ENCODE data around the gene BANP.
"Not testable (repeated sequence)": the region's sequence is repeated elsewhere in the genome, so short reads cannot be mapped to it uniquely, and the experiment has no call there.

The BANP gene

DNA sequence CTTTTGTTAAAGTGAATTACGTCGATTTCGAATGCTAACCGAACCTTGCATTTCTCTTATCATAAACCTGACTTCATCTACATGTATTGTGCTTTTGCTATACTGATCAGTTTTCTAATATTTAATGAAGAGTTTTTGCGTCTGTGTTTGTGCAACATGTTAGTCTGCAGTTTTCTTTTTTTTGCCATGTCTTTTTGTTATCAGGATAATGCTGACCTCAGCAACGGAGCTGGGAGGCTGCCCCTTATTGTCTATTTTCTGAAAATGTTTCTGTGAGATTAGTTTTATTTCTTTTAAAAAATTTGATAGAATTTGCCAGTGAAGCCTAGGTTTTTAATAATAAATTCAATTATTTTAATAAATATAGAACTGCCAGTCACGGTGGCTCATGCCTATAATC is 40.9 kb downstream of the BANP start:
- 100% methylated on average over 2 of the region's 7 CpGs for WGBS
- H2BK15ac ChIP-seq (ENCODE audit: low read depth, poor library complexity, severe bottlenecking); H2AFZ ChIP-seq (ENCODE audit: low read depth, low read length): not testable (repeated sequence)

DNA sequence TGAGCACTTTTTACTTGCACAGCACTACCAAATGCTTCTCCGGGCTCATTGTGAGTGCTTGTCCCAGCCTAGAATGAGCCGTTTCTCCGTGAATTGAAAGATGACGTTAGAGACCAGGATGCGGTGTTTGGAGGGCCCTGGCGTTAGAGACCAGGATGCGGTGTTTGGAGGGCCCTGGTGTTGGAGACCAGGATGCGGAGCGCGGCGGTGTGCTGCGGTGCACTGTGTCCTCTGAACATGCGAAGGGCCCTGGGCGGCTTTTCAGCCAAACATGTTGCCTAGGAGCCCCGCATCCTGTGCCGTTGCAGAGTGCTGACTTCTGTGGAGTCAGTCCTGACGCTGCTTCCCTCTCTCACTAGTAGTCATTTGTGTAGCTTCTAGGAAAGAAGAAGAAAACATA is 42.7 kb downstream of the BANP start:
- Histone ChIP-seq H2BK5ac (ENCODE audit: low read depth, low read length, poor library complexity, severe bottlenecking) (no peak overlapping the region), H4K91ac (ENCODE audit: low read length) (no peak overlapping the region), H3K4me3 (ENCODE audit: insufficient read depth in 1 of 2, low read depth in 1 of 2, low read length in 2 of 2) (no peak overlapping the region), H3K23ac (ENCODE audit: low read length in 2 of 2) (no peak overlapping the region), H3K9me3 (ENCODE audit: control insufficient read depth, low read length) (no peaks in the 10 kb centered on the region), H2AFZ (ENCODE audit: low read depth, low read length) (no peak overlapping the region), H3K27ac (ENCODE audit: low read length, poor library complexity, severe bottlenecking) (no peak overlapping the region), H3K36me3 (ENCODE audit: control insufficient read depth in 1 of 2, insufficient read depth in 2 of 2, low read depth in 1 of 2, low read length in 2 of 2) (peaks cover 8 to 31% of the 10 kb centered on the region in 2 experiments), H3K79me1 (replicated peaks; ENCODE audit: low read length, poor library complexity, severe bottlenecking) (peaks cover 33% of the 10 kb centered on the region), H2AK5ac (ENCODE audit: low read length, severe bottlenecking) (no peak overlapping the region), H3K27me3 (ENCODE audit: control insufficient read depth in 1 of 2, insufficient read depth in 1 of 2, low read length in 2 of 2) (no peaks in the 10 kb centered on the region), H3K14ac (ENCODE audit: low read length in 2 of 2) (no peak overlapping the region), H2BK120ac (ENCODE audit: low read depth, low read length) (no peak overlapping the region), H3K9ac (ENCODE audit: low read length) (no peak overlapping the region), H2BK15ac (ENCODE audit: low read depth, poor library complexity, severe bottlenecking) (no peak overlapping the region), H3K4ac (ENCODE audit: low read depth in 1 of 2, low read length in 2 of 2) (peak overlapping the region in 1 of 2 experiments; percentile 60), H4K8ac (ENCODE audit: low read length) (no peak overlapping the region), H3K4me2 (ENCODE audit: low read length, poor library complexity, severe bottlenecking) (no peak overlapping the region), H2BK12ac (ENCODE audit: low read length in 2 of 2) (no peak overlapping the region), H3K18ac (ENCODE audit: low read depth in 1 of 2, low read length in 2 of 2) (no peak overlapping the region), H3K4me1 (ENCODE audit: control insufficient read depth, insufficient read depth, low read depth, low read length) (peaks cover 2% of the 10 kb centered on the region)
- no peak for DNase-seq
- 97% methylated on average over 17 of the region's 17 CpGs for WGBS

More for the DNA sequence above, 40.9 kb downstream of the BANP start:
- not testable (repeated sequence) for H4K91ac ChIP-seq (ENCODE audit: low read length); H3K4me2 ChIP-seq (ENCODE audit: low read length, poor library complexity, severe bottlenecking); H3K9me3 ChIP-seq (ENCODE audit: control insufficient read depth, low read length); H3K4me3 ChIP-seq (ENCODE audit: insufficient read depth in 1 of 2, low read depth in 1 of 2, low read length in 2 of 2); DNase-seq; H3K27me3 ChIP-seq (ENCODE audit: control insufficient read depth in 1 of 2, insufficient read depth in 1 of 2, low read length in 2 of 2); H3K27ac ChIP-seq (ENCODE audit: low read length, poor library complexity, severe bottlenecking); H3K4ac ChIP-seq (ENCODE audit: low read depth in 1 of 2, low read length in 2 of 2); H2BK120ac ChIP-seq (ENCODE audit: low read depth, low read length); H3K9ac ChIP-seq (ENCODE audit: low read length); H3K23ac ChIP-seq (ENCODE audit: low read length in 2 of 2); H2BK12ac ChIP-seq (ENCODE audit: low read length in 2 of 2); H3K4me1 ChIP-seq (ENCODE audit: control insufficient read depth, insufficient read depth, low read depth, low read length); H2AK5ac ChIP-seq (ENCODE audit: low read length, severe bottlenecking); H4K8ac ChIP-seq (ENCODE audit: low read length); H3K18ac ChIP-seq (ENCODE audit: low read depth in 1 of 2, low read length in 2 of 2); H2BK5ac ChIP-seq (ENCODE audit: low read depth, low read length, poor library complexity, severe bottlenecking); H3K14ac ChIP-seq (ENCODE audit: low read length in 2 of 2)
- Histone ChIP-seq H3K79me1 (replicated peaks; ENCODE audit: low read length, poor library complexity, severe bottlenecking) (peaks cover 31% of the 10 kb centered on the region), H3K36me3 (ENCODE audit: control insufficient read depth in 1 of 2, insufficient read depth in 2 of 2, low read depth in 1 of 2, low read length in 2 of 2) (peaks cover 8 to 23% of the 10 kb centered on the region in 2 experiments)

DNA sequence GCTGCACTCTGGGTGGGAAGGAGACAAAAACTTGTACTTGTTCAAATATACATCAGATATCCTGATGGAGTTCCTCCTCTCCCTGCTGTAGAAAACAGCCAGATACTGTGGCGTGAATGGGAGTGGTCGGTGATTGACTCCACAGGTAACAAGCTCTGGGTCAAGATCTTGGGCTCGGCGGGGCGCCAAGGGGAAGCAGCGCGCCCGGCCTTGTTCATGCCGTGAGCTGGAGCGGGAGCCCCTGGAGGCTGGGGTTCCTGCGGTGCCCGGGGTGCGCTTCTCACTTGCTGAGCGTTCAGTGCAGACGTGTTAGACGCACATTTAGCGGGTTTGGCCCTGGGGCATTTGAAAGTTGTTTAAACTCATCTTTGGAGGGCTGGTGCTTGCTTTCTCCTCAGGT is 44.4 kb downstream of the BANP start:
- no peaks in the 10 kb centered on the region for H3K4me1 ChIP-seq (ENCODE audit: control insufficient read depth, insufficient read depth, low read depth, low read length)
- no peak overlapping the region for H3K4me2 ChIP-seq (ENCODE audit: low read length, poor library complexity, severe bottlenecking)
- no peak overlapping the region for H3K18ac ChIP-seq (ENCODE audit: low read depth in 1 of 2, low read length in 2 of 2)
- no peak overlapping the region for H3K14ac ChIP-seq (ENCODE audit: low read length in 2 of 2)
- no peak overlapping the region for H2BK5ac ChIP-seq (ENCODE audit: low read depth, low read length, poor library complexity, severe bottlenecking)
- H3K9ac ChIP-seq (ENCODE audit: low read length) = no peak overlapping the region
- H3K4ac ChIP-seq (ENCODE audit: low read depth in 1 of 2, low read length in 2 of 2) = no peak overlapping the region
- no peak overlapping the region for H3K23ac ChIP-seq (ENCODE audit: low read length in 2 of 2)
- H2BK15ac ChIP-seq (ENCODE audit: low read depth, poor library complexity, severe bottlenecking) = no peak overlapping the region
- no peaks in the 10 kb centered on the region for H3K27me3 ChIP-seq (ENCODE audit: control insufficient read depth in 1 of 2, insufficient read depth in 1 of 2, low read length in 2 of 2)
- peaks cover 8 to 28% of the 10 kb centered on the region in 2 experiments for H3K36me3 ChIP-seq (ENCODE audit: control insufficient read depth in 1 of 2, insufficient read depth in 2 of 2, low read depth in 1 of 2, low read length in 2 of 2)
- H3K9me3 ChIP-seq (ENCODE audit: control insufficient read depth, low read length) = no peaks in the 10 kb centered on the region
- peaks cover 29% of the 10 kb centered on the region for H3K79me1 ChIP-seq (replicated peaks; ENCODE audit: low read length, poor library complexity, severe bottlenecking)
- H2AK5ac ChIP-seq (ENCODE audit: low read length, severe bottlenecking) = no peak overlapping the region
- no peak overlapping the region for H2BK120ac ChIP-seq (ENCODE audit: low read depth, low read length)
- over 99% methylated on average over 17 of the region's 17 CpGs for WGBS
- no peak overlapping the region for H4K8ac ChIP-seq (ENCODE audit: low read length)
- H3K4me3 ChIP-seq (ENCODE audit: insufficient read depth in 1 of 2, low read depth in 1 of 2, low read length in 2 of 2) = no peak overlapping the region
- H2AFZ ChIP-seq (ENCODE audit: low read depth, low read length) = no peak overlapping the region
- H4K91ac ChIP-seq (ENCODE audit: low read length) = no peak overlapping the region
- no peak overlapping the region for H3K27ac ChIP-seq (ENCODE audit: low read length, poor library complexity, severe bottlenecking)
- no peak for DNase-seq
- no peak overlapping the region for H2BK12ac ChIP-seq (ENCODE audit: low read length in 2 of 2)

DNA sequence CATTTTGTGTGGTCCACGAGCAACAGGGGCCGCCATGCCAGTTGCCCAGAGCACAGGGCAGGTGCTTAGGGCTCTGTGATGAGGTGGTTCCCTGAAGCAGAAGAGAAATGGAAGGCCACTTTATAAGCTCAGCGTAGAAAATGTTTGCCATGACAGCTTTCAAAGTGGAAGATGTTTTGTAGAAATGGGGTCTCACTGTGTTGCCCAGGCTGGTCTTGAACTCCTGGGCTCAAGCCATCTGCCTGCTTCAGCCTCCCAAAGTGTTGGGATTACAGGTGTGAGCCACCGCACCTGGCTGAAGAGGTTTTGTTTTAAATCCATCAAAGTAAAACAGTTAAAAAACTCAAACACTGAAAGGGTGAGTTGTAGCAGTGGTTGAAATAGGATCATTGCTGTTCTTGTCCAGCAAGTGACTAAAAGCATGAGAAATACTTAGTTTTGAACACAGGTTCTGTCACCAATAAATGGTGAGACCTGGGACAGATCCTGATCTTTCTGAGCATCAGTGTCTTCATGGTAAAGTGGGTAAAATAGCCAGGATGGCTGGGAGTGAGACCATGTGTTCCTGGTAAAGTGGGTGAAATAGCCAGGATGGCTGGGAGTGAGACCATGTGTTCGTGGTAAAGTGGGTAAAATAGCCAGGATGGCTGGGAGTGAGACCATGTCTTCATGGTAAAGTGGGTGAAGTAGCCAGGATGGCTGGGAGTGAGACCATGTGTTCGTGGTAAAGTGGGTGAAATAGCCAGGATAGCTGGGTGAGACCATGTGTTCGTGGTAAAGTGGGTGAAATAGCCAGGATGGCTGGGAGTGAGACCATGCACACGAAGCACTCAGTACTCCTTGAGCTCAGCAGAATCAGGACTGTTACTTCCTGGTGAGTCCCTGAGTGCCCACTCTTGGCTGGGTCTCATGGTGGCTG is 46.0 kb downstream of the BANP start:
- Histone ChIP-seq H2AK5ac (ENCODE audit: low read length, severe bottlenecking) (no peak overlapping the region), H2BK15ac (ENCODE audit: low read depth, poor library complexity, severe bottlenecking) (no peak overlapping the region), H3K9ac (ENCODE audit: low read length) (no peak overlapping the region), H2BK12ac (ENCODE audit: low read length in 2 of 2) (no peak overlapping the region), H3K4me2 (ENCODE audit: low read length, poor library complexity, severe bottlenecking) (no peak overlapping the region), H3K4me3 (ENCODE audit: insufficient read depth in 1 of 2, low read depth in 1 of 2, low read length in 2 of 2) (no peak overlapping the region), H4K8ac (ENCODE audit: low read length) (no peak overlapping the region), H3K4ac (ENCODE audit: low read depth in 1 of 2, low read length in 2 of 2) (no peak overlapping the region), H2BK5ac (ENCODE audit: low read depth, low read length, poor library complexity, severe bottlenecking) (no peak overlapping the region), H3K23ac (ENCODE audit: low read length in 2 of 2) (no peak overlapping the region), H3K36me3 (ENCODE audit: control insufficient read depth in 1 of 2, insufficient read depth in 2 of 2, low read depth in 1 of 2, low read length in 2 of 2) (peaks cover 9 to 32% of the 10 kb centered on the region in 2 experiments), H2AFZ (ENCODE audit: low read depth, low read length) (no peak overlapping the region), H3K27me3 (ENCODE audit: control insufficient read depth in 1 of 2, insufficient read depth in 1 of 2, low read length in 2 of 2) (no peaks in the 10 kb centered on the region), H2BK120ac (ENCODE audit: low read depth, low read length) (no peak overlapping the region), H4K91ac (ENCODE audit: low read length) (peak overlapping the region; percentile 62), H3K9me3 (ENCODE audit: control insufficient read depth, low read length) (no peaks in the 10 kb centered on the region), H3K4me1 (ENCODE audit: control insufficient read depth, insufficient read depth, low read depth, low read length) (peaks cover 3% of the 10 kb centered on the region), H3K79me1 (replicated peaks; ENCODE audit: low read length, poor library complexity, severe bottlenecking) (peaks cover 34% of the 10 kb centered on the region), H3K18ac (ENCODE audit: low read depth in 1 of 2, low read length in 2 of 2) (no peak overlapping the region), H3K14ac (ENCODE audit: low read length in 2 of 2) (no peak overlapping the region), H3K27ac (ENCODE audit: low read length, poor library complexity, severe bottlenecking) (no peak overlapping the region)
- WGBS = 93% methylated on average over 8 of the region's 8 CpGs
- DNase-seq = no peak

All from mesenchymal stem cell (in vitro differentiated cells and primary cell).